SH-SY5Y (cell line): ENCODE measurements around the gene FAP.

ENCODE experiments used
- GATA2 ChIP-seq: IDR thresholded peaks from 2 replicates; pipeline ENCODE4 v1.6.1; 2011; ENCODE audit warnings: mild to moderate bottlenecking, low read depth, low read length
- GATA3 ChIP-seq: IDR thresholded peaks from 2 replicates; pipeline ENCODE4 v1.6.1; 2011; ENCODE audit warnings: low read depth, mild to moderate bottlenecking, low read length, moderate library complexity

FAP gene

GRCh38 chr2:162221064-162221463 is 22.2 kb downstream of the FAP start:
- no peak for TF ChIP-seq GATA2
- no peak for TF ChIP-seq GATA3

GRCh38 chr2:162220368-162220767 is 22.9 kb downstream of the FAP start:
- TF ChIP-seq GATA2, result no peak
- no peak for TF ChIP-seq GATA3

GRCh38 chr2:162219426-162219825 is 23.8 kb downstream of the FAP start:
- TF ChIP-seq GATA3 (no peak), GATA2 (no peak)

GRCh38 chr2:162217598-162217997 is 25.6 kb downstream of the FAP start:
- TF ChIP-seq GATA2, result no peak; the same call in 1 of the 2 replicates
- peak; percentile 63 for TF ChIP-seq GATA3

GRCh38 chr2:162215162-162215561 is 28.1 kb downstream of the FAP start:
- no peak for TF ChIP-seq GATA2
- TF ChIP-seq GATA3, result no peak

GRCh38 chr2:162212366-162212765 is 30.9 kb downstream of the FAP start:
- TF ChIP-seq GATA3, result no peak
- TF ChIP-seq GATA2, result no peak

GRCh38 chr2:162211732-162212131 is 31.5 kb downstream of the FAP start:
- no peak for TF ChIP-seq GATA3
- no peak for TF ChIP-seq GATA2

- TF ChIP-seq GATA2, result no peak
- TF ChIP-seq GATA3, result no peak
Observed at GRCh38 chr2:162210385-162210784, 32.9 kb downstream of the FAP start.

GRCh38 chr2:162202203-162202602 is 41.0 kb downstream of the FAP start:
- TF ChIP-seq GATA3, result no peak
- TF ChIP-seq GATA2, result no peak

GRCh38 chr2:162200636-162201035 is 42.6 kb downstream of the FAP start:
- TF ChIP-seq GATA3 (no peak), GATA2 (no peak)

- TF ChIP-seq GATA3 (no peak), GATA2 (no peak)
Observed at GRCh38 chr2:162199913-162200312, 43.3 kb downstream of the FAP start.

GRCh38 chr2:162198239-162198638 is 45.0 kb downstream of the FAP start:
- TF ChIP-seq GATA3 (no peak), GATA2 (no peak)

- TF ChIP-seq GATA2 (no peak), GATA3 (no peak)
Observed at GRCh38 chr2:162197069-162197825, 46.0 kb downstream of the FAP start.

GRCh38 chr2:162196638-162197037 is 46.6 kb downstream of the FAP start:
- TF ChIP-seq GATA3 (no peak), GATA2 (no peak)

GRCh38 chr2:162188451-162188850 is 54.8 kb downstream of the FAP start:
- no peak for TF ChIP-seq GATA3
- no peak for TF ChIP-seq GATA2
